SK-N-SH treated with all-trans-retinoic acid at 6 μM for 48 hours (cell line): ENCODE measurements around the gene IRF5.
A peak's percentile ranks its signal among the peaks of the same experiment; 100 is the strongest.

Source experiments
- ATAC-seq: fragments of 200-7000 bp; cut with Tn5 transposase; 3 replicates; pipeline ENCODE4 v1.9.1; 2020; ENCODE audit warnings: mild to moderate bottlenecking, moderate library complexity
- ARNTL ChIP-seq: fragments of 450-650 bp; formaldehyde crosslinking; IDR thresholded peaks from 2 replicates; pipeline ENCODE4 v1.5.0; 2020; ENCODE audit warnings: low read depth, mild to moderate bottlenecking, moderate library complexity, borderline replicate concordance
- CREB5 ChIP-seq: fragments of 250-450 bp; sonication (Bioruptor Pico); IDR thresholded peaks from 2 replicates; pipeline ENCODE4 v1.5.1; 2020; ENCODE audit warnings: low read depth, mild to moderate bottlenecking, moderate library complexity
- CSDC2 ChIP-seq: fragments of 250-450 bp; sonication (Bioruptor Pico); IDR thresholded peaks from 2 replicates; pipeline ENCODE4 v1.5.0; 2020; ENCODE audit warnings: mild to moderate bottlenecking, moderate library complexity
- CSRNP3 ChIP-seq: fragments of 250-450 bp; sonication (Bioruptor Pico); IDR thresholded peaks from 2 replicates; pipeline ENCODE4 v1.5.1; 2021; ENCODE audit warnings: mild to moderate bottlenecking, moderate library complexity
- ESRRG ChIP-seq: fragments of 250-450 bp; sonication (Bioruptor Pico); IDR thresholded peaks from 2 replicates; pipeline ENCODE4 v1.6.1; 2021; ENCODE audit warnings: mild to moderate bottlenecking
- GLIS3 ChIP-seq: fragments of 250-450 bp; sonication (Bioruptor Pico); IDR thresholded peaks from 2 replicates; pipeline ENCODE4 v1.5.0; 2020; ENCODE audit warnings: mild to moderate bottlenecking, moderate library complexity
- OSR1 ChIP-seq: fragments of 250-450 bp; sonication (Bioruptor Pico); IDR thresholded peaks from 2 replicates; pipeline ENCODE4 v1.8.0; 2022; ENCODE audit warnings: moderate library complexity, mild to moderate bottlenecking, inconsistent platforms
- PATZ1 ChIP-seq: fragments of 250-450 bp; sonication (Bioruptor Pico); IDR thresholded peaks from 2 replicates; pipeline ENCODE4 v1.8.0; 2020; ENCODE audit warnings: mild to moderate bottlenecking, moderate library complexity, borderline replicate concordance
- POU6F1 ChIP-seq: fragments of 250-450 bp; sonication (Bioruptor Pico); IDR thresholded peaks from 2 replicates; pipeline ENCODE4 v1.8.0; 2021; ENCODE audit warnings: low read depth, mild to moderate bottlenecking, moderate library complexity, borderline replicate concordance
- PPARA ChIP-seq: fragments of 250-450 bp; sonication (Bioruptor Pico); IDR thresholded peaks from 2 replicates; pipeline ENCODE4 v1.5.0; 2020; ENCODE audit warnings: mild to moderate bottlenecking, borderline replicate concordance
- RARB ChIP-seq: fragments of 250-450 bp; sonication (Bioruptor Pico); IDR thresholded peaks from 2 replicates; pipeline ENCODE4 v1.8.0; 2021; ENCODE audit warnings: mild to moderate bottlenecking, moderate library complexity
- SNAI2 ChIP-seq: fragments of 250-450 bp; sonication (Bioruptor Pico); IDR thresholded peaks from 2 replicates; pipeline ENCODE4 v1.5.0; 2020; ENCODE audit warnings: mild to moderate bottlenecking, moderate library complexity
- TCF4 ChIP-seq: fragments of 250-450 bp; sonication (Bioruptor Pico); IDR thresholded peaks from 2 replicates; pipeline ENCODE4 v1.8.0; 2021; ENCODE audit warnings: mild to moderate bottlenecking, moderate library complexity, borderline replicate concordance
- TSHZ2 ChIP-seq: fragments of 250-450 bp; sonication (Bioruptor Pico); IDR thresholded peaks from 2 replicates; pipeline ENCODE4 v1.5.0; 2020; ENCODE audit warnings: mild to moderate bottlenecking, moderate library complexity
- ZC3H10 ChIP-seq: fragments of 250-450 bp; sonication (Bioruptor Pico); IDR thresholded peaks from 2 replicates; pipeline ENCODE4 v1.5.1; 2021; ENCODE audit warnings: mild to moderate bottlenecking, moderate library complexity
- ZFP3 ChIP-seq: fragments of 250-450 bp; sonication (Bioruptor Pico); IDR thresholded peaks from 2 replicates; pipeline ENCODE4 v1.5.0; 2020; ENCODE audit warnings: mild to moderate bottlenecking, moderate library complexity
- ZNF565 ChIP-seq: fragments of 450-650 bp; formaldehyde crosslinking; conservative IDR thresholded peaks from 2 replicates; pipeline ENCODE4 v1.5.0; 2020; ENCODE audit warnings: low read depth, mild to moderate bottlenecking, moderate library complexity
- ZNF70 ChIP-seq: fragments of 450-650 bp; formaldehyde crosslinking; IDR thresholded peaks from 2 replicates; pipeline ENCODE4 v1.5.0; 2020; ENCODE audit warnings: mild to moderate bottlenecking, moderate library complexity
- ZNF8 ChIP-seq: fragments of 450-650 bp; formaldehyde crosslinking; IDR thresholded peaks from 2 replicates; pipeline ENCODE4 v1.5.0; 2020; ENCODE audit warnings: mild to moderate bottlenecking, moderate library complexity

The IRF5 gene

GRCh38 chr7:128937647-128938543 is at the start of gene IRF5:
Gene IRF5 (plus strand): TSS chr7:128937927. CDS start chr7:128942082, 4,155 bp downstream.
- peak; percentile 67 for ATAC-seq

More at GRCh38 chr7:128937647-128938543, at the start of gene IRF5:
- TF ChIP-seq PPARA (CRISPR knock-in tag) (no peak), TSHZ2 (CRISPR knock-in tag) (no peak), POU6F1 (CRISPR knock-in tag) (no peak), OSR1 (CRISPR knock-in tag) (no peak), ZNF565 (CRISPR knock-in tag) (no peak), PATZ1 (no peak), RARB (CRISPR knock-in tag) (no peak), TCF4 (CRISPR knock-in tag) (no peak), CREB5 (CRISPR knock-in tag) (no peak), GLIS3 (CRISPR knock-in tag) (no peak), ARNTL (CRISPR knock-in tag) (no peak), SNAI2 (CRISPR knock-in tag) (no peak), CSRNP3 (no peak), ZNF8 (CRISPR knock-in tag) (no peak), ZNF70 (CRISPR knock-in tag) (no peak), CSDC2 (CRISPR knock-in tag) (no peak), ESRRG (CRISPR knock-in tag) (no peak), ZC3H10 (CRISPR knock-in tag) (no peak), ZFP3 (CRISPR knock-in tag) (no peak)
